GM21515 (cell line): Measurements from ENCODE around the gene TRIP10.
"Not testable (repeated sequence)": the region's sequence is repeated elsewhere in the genome, so short reads cannot be mapped to it uniquely, and the experiment has no call there.

Experiments
- ATAC-seq: cut with Tn5 transposase; IDR thresholded peaks from one replicate; pipeline ENCODE4 v1.9.1; 2021; ENCODE audit not compliant: unreplicated experiment

The TRIP10 gene, protein sequence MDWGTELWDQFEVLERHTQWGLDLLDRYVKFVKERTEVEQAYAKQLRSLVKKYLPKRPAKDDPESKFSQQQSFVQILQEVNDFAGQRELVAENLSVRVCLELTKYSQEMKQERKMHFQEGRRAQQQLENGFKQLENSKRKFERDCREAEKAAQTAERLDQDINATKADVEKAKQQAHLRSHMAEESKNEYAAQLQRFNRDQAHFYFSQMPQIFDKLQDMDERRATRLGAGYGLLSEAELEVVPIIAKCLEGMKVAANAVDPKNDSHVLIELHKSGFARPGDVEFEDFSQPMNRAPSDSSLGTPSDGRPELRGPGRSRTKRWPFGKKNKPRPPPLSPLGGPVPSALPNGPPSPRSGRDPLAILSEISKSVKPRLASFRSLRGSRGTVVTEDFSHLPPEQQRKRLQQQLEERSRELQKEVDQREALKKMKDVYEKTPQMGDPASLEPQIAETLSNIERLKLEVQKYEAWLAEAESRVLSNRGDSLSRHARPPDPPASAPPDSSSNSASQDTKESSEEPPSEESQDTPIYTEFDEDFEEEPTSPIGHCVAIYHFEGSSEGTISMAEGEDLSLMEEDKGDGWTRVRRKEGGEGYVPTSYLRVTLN

DNA sequence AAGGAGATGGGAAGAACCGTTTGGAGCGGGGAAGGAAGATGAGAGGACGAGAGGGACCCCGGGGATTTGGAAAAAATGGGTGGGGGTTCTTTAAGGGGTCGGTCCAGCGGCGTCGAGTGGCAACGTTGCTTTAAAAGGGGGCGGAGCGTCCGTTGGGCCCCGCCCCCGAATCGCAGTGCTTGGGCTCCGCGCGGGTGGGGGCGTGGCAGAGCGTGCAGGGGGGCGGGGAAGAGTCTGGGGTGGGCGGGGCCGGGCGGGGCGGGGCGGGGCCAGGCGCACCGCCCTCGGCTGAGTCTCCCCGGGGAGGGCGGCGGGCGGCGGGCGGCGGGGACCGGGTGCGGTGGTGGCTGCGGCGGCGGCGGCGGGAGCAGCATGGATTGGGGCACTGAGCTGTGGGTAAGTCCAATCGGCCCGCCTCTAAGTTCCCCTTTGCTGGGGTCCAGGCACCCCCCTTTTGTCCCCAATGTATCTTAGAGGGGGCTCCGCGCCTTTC lies at the start of gene TRIP10:
TRIP10 (plus strand) TSS at position 291 of the 493 bp plus-strand sequence; CDS start at position 373, 82 bp downstream.
- ATAC-seq = no peak

DNA sequence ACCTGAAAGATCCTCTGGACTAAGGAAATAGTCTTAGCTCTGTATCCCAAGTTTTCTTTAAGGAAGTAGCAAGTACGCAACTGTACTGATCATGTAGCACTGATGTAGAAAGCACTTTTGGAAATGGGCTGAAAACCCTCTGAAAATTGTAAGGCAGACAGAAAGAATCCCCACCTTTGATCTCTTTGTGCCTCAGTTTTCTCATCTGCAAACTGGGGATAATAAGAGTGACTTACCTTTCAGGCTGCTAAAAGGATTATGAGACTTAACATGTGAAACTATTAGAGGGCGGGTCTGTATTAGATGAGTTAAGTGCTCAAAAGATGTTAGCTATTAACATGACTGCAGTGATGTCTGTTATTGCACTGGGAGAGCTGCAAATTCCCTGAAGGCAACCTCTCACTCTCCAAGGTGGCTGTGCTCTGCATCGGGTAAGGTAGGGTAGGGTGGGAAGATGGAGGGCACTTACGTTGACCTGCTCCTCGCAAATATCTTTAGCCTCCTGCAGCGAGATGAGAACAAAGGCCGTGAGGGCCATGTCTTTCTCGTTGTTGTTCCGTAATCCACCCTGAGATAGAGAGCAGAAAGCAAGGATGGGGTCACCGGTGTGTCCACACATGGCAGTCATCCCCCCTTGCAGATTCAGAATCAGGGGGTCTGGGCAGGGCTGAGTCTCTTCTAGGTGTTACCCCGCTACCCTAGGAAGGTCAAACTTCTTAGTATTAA lies 49.2 kb upstream of the TRIP10 start:
- ATAC-seq = no peak

DNA sequence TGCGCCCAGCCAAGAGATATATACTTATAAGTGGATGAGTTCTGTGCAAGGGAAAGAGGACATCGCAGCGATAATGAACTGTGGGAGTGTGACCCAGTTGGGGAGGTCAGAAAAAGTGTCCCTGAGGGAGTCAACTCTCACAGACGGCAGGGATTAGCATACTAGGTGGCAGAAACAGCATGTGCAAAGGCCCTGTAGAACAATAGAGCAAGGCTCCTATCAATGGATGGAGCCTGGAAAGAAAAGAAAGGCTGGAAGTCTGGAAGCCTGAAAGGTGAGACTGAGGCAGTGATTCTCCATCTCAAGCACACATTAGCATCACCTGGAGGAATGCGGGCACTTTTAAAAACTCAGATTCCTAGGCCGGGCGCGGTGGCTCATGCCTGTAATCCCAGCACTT lies 48.1 kb upstream of the TRIP10 start:
- ATAC-seq = no peak

DNA sequence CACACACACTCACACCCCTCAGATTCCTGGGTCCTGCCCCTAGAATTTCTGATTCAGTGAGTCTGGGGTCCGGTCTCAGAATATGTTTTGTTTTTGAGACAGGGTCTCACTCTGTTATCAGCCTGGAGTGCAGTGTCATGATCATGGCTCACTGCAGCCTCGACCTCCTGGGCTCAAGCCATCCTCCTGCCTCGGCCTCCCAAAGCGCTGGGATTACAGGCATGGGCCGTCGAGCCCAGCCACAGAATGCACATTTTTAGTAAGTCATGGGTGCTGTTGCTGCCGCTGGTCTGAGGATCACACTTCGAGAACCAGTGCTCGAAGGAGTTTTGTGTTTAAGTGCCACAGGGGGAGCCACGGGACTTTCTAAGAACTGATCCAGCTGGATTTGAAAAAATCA lies 47.5 kb upstream of the TRIP10 start:
- ATAC-seq = no peak

DNA sequence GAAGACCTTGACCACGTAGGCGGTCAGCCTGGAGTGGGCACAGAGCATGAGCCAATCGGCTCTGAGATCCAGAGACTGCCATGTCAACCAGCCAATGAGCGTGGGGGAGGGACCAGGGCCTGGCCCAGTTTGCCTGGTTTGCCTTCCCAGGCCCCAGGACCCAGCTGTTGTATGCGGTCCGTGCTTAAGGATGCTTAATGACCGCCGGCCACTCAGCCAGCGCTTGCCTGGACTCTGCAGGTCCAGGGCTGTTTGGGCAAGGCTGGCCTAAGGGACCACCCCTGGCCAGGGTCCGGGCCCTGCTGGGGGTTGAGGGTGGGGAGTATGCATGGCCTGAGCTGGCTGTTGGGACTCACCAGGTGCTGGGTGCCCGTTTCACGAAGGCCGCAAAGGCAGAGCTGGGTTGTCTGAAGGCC lies 46.4 kb upstream of the TRIP10 start:
- ATAC-seq = no peak

DNA sequence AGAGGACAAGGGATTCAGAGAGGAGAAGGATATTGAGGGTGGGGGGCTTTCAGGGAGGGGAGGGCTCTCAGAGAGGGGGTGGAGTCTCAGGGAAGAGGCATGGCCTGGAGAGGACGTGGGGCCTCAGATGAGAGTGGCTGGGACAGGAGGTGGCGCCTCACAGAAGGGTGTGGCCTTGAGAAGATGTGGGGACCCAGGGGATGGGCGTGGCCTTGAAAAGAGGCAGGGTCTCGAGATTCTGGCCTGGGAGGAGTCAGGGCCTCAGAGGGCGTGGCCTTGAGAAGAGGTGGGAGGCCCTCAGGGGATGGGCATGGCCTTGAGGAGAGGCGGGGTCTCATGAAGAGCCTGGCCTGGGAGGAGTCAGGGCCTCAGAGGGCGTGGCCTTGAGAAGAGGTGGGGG lies 45.8 kb upstream of the TRIP10 start:
- no peak for ATAC-seq

DNA sequence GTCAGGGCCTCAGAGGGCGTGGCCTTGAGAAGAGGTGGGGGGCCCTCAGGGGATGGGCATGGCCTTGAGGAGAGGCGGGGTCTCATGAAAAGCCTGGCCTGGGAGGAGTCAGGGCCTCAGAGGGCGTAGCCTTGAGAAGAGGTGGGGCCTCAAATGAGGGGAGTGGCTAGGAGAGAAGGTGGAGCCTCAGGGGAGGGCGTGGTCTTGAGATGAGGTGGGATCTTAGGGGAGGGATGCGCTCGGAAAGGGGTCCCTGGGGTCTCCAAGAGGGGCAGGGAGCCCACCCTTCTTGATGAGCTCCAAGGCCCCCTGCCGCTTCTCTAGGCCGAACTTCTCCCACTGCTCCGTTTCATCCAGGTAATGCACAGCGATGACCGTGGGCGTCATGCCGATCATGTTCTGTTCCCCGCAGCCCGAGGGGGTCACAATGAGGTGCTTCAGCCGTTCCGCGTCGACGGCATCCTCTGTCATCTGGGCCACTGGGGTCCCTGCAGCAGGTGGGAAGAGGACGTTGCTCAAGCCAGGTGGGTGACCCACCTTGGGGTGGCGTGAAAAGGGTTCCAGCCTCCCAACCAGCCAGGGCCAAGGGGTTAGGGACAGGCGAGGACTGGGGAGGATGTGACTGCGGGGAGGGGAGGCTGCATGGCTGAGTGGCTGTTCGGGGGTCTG lies 45.2 kb upstream of the TRIP10 start:
- no peak for ATAC-seq

DNA sequence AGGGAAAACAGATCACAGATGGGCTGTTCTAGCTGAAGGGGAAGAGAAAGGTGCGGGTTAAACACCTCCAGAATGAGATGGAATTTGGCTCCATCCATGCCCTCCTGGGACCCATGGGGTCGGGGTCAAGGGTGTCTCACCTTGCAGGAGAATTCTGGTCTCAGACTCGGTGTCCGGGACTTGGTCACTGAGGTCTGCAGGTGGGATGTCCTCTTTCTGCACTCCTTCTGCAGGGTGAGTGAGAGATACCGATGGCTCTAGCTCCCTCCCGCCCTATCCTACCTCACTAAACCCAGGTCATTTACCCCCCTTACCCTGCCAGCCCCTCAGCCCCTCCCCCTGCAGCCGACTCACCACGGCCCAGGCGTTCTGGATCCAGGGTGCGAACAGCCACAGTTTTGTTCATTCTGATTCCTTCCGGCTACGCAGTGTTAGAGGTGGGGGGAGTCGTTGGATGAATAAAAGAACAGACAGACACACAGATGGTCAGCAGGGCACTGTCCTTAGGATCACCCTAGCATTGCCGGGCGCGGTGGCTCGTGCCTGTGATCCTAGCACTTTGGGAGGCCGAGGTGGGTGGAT lies 43.1 kb upstream of the TRIP10 start:
- ATAC-seq = no peak

DNA sequence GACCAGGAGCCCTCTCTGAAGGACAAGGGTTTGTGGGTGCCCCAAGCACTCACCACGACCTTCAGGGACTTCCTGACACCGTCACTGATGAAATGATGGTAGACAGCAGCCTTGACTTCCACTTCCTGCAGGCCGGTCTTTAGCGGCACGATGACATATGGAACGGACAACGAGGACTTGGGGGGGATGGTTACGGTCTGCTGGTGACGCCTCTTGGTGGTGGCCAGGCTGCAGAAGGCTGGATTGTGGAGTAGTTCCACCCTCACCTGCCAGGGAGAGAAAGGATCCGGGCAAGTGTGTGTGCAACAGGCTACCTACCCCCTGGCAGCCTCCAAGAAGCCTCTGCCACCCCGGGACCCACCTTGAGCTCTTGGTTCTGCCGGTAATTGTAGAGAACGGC lies 42.2 kb upstream of the TRIP10 start:
- ATAC-seq = no peak

DNA sequence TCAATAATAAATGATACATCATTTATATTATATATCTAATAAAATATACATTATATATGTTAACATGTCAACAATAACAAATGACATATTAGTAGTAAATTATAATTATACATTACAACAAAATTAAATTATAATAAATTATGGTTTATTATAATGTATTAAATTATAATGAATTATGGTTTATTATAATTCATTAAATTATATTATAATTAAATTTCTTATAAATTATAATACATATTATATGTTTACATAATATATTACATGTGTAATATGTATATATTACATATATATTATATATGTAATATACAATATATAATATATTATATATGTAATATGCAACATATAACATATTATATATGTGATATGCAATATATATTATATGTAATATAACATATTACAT lies 39.5 kb upstream of the TRIP10 start:
- ATAC-seq = no peak

DNA sequence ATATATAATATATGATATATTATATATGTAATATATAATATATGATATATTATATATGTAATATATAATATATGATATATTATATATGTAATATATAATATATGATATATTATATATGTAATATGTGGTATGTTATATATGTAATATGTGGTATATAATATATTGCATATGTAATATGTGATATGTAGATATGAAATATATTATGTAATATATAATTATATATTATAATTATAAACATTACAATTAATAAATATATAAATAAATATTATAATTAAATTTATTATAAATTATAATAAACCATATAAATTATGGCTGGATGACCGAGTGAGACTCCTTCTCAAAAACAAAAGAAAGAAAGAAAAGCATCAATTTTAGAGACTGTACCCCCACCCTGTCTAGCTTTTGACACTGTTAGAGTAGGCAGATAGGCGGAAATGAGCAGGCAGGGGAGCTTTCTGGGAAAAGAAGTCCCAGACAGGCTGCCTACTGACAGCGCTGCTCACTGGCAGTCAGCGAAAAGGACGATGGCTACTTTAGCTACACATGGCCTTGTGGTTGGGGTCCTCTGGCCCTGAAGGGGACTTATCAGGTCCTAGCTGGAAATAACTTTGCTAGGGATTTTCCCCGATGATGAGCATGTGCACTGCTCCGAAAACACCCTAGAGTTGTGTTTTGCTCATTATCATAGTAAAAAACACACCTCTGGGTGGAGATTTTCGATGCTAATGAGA lies 38.7 kb upstream of the TRIP10 start:
- no peak for ATAC-seq

DNA sequence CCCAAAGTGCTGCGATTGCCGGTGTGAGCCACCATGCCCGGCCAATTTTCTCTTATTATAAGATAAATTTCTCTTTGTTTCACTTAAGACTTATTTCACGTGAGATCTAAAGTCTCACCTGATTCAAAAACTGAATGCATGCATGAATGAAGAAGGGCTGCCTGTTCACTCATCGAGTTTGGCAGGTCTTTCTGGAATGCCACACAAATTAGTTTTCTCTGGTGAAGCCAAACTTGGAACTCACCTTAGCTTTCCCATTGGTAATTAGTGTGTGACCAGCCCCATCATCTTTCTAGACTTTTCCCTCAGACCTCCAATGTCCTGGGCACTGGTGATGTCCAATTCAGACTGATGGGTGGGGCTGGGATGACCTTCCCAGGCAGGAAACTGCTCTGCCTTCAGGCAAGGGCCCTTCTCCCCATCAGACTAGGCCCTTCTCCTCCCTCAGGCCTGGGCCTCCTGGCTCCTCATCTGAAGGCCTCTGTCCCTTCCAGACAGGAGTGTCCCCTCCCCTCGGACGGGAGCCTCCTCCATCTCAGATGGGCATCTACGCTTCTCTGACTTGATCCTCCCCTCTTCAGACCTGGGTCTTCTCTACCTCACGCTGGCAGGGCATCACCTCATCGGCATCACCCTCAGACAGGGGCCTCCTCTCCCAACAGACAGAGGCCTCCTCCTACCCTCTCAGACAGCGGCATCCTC lies 33.4 kb upstream of the TRIP10 start:
- no peak for ATAC-seq

DNA sequence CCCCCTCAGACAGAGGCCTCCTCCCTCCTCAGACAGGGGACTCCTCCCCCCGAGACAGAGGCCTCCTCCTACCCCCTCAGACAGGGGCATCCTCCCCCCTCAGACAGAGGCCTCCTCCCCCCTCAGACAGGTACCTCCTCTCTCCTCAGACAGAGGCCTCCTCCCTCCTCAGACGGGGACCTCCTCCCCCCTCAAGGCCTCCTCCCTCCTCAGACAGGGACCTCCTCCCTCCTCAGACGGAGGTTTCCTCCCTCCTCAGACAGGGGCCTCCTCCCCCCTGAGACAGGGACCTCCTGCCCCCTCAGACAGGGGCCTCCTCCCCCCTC lies 32.9 kb upstream of the TRIP10 start:
- no peak for ATAC-seq

DNA sequence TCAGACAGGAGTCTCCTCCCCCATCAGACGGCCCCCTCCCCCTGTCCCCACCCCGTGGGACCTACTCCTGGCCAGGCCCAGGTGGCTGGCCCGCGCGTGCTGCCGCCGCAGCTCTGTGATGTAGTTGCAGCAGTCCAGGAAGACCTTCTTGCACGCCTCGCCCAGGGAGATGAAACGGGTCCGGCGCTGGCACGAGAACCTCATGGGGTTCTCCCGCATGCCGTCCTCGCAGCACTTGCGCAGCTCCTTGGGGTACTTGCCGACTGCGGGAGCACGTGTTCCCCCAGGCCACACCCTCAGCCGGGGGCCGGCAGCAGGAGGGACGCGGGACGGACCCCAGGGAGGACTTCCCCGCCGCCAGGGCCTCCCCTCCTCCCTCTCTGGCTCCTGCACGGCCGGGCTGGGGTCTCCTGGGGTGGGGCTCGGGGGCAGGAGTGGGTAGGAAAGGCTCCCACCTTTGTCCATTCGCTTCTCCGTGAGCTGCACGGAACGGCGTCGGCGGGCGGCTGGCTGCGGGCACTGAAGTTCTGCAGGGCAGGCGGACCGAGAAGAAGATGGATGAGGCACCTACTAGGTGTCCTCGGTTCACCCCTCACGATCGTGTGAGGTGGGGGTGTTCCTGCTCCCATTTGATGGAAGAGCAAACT lies 32.3 kb upstream of the TRIP10 start:
- ATAC-seq = no peak

DNA sequence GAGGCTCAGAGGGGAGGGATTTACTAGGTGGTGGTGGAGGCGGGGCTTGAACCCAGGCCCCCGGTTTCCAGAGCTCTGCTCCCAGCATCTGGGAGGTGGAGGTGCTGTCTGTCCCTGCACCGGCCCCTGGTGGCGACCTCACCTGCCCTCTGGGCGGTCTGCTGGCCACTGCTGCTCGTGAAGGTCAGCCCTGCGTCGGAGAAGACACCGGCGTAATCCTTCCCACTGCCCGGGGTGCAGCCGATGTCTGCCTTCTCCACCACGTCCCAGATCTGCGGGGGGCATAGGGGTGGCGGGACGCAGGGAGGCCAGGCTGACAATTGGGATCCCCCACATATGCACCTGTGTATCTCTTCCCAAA lies 31.8 kb upstream of the TRIP10 start:
- no peak for ATAC-seq

DNA sequence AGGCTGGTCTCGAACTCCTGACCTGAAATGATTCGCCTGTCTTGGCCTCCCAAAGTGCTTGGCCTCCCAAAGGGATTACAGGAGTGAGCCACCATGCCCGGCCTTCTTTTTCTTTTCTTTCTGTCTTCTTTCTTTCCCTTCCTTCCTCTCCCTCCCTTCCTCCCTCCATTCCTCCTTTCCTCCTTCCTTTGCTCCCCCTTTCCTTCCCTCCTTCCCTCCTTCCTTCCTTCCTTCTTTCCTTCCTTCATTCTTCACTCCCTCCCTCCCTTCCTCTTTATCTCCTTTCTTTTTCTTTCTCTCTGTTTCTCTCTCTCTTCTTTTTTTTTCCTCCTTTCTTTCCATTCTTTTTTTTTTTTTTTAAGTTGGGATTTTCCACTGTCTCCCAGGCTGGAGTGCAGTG lies 31.1 kb upstream of the TRIP10 start:
- ATAC-seq = no peak

DNA sequence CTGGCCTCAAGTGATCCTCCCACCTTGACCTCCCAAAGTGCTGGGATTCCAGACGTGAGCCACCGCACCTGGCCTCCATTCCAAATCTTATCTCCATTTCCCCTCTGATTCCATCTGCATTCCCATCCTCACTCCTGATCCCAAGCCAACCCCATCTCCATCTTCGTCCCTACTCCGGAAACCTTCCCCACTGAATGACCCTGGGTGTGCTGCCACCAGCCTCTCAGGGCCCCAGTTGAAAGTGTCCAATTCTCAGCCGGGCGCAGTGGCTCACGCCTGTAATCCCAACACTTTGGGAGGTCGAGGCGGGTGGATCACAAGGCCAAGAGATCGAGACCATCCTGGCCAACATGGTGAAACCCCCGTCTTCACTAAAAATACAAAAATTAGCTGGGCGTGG lies 30.6 kb upstream of the TRIP10 start:
- ATAC-seq = not testable (repeated sequence)

DNA sequence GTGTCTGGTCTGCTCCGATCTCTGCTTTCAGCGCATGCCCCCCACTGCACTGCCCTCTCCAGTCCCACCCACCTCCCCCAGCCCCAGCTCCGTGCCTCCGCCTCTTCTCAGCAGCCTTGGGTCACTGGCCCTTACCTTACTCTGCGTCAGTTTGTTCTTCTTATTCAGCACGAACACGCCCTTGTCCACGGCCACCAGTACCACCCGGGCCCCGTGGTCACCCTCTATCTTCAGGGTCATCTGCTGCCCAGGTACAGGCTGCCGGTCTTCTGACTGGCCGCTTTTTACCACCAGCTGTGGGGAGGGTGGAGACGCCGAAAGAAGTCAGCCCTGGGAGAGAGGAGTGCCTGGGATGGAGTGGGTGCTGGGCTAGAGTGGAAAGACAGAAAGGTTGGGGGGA lies 29.9 kb upstream of the TRIP10 start:
- no peak for ATAC-seq

DNA sequence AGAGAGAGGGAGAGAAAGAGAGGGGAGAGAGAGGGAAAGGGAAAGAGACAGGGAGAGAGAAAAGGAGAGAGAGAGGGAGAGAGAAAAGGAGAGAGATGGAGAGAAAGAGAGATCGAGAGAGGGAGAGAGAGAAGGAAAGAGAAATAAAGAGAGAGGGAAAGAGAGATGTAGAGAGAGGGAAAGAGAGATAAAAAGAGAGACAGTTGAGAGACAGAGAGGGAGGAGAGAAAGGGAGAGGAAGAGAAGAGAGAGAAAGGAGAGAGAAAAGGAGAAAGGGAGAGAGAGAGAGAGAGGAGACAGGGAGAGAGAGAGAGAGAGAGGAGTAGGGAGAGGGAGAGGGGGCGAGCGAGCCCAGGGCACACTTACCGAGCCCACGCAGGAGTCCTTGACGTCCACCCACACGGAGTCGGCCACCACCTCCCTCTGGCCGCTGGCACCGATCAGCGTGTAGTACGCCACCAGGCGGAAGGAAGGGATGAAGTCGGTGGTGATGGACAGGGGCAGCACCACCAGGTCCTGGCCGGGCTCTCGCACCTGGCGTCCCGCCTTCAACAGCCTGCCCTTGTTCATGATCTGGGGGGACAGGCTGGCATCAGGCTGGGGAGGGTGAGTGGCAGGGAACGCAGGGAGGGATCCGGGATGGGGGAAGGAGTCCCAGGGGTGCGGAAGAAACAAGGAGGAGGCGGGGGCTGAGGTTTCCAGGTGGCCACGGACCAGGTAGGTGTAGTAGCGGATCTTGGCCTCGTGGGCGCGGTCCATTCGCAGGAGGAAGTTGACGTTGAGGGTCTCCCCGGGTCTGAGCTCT lies 29.0 kb upstream of the TRIP10 start:
- no peak for ATAC-seq
